Neural cell (in vitro differentiated cells): ENCODE data around the gene CD300A. TPM values are rescaled to one million over a fixed set of nuclear protein-coding genes. Genes with fewer than 3 reads are reported as not detected.

Experiments used
- H2AFZ ChIP-seq: fragments of 200-600, 300-800 bp; sonication (generic), shearing (Covaris generic); 2 replicates; pipeline ENCODE4 v1.6.0; 2014; ENCODE audit warnings: low read depth, mild to moderate bottlenecking, antibody characterized with exemption, low read length, moderate library complexity
- H3F3A ChIP-seq: fragments of 200-600 bp; shearing (Covaris generic); 2 replicates; pipeline ENCODE4 v1.6.1; 2016; ENCODE audit warnings: mild to moderate bottlenecking, moderate library complexity, mixed read lengths, antibody characterized with exemption, low read length; ENCODE audit not compliant: insufficient read depth, poor library complexity, severe bottlenecking
- H3K27ac ChIP-seq: fragments of 200-600, 300-800 bp; sonication (generic), shearing (Covaris generic); 2 replicates; pipeline ENCODE4 v1.5.1; 2014; ENCODE audit warnings: mild to moderate bottlenecking, low read length, moderate library complexity
- H3K27me3 ChIP-seq: fragments of 300-800, 200-600 bp; sonication (generic), shearing (Covaris generic); 2 replicates; pipeline ENCODE4 v1.6.0; 2014; ENCODE audit warnings: mild to moderate bottlenecking, low read depth, low read length, moderate library complexity; ENCODE audit not compliant: insufficient read depth
- H3K36me3 ChIP-seq: fragments of 300-800, 200-600 bp; sonication (generic), shearing (Covaris generic); 2 replicates; pipeline ENCODE4 v1.5.1; 2014; ENCODE audit warnings: mild to moderate bottlenecking, antibody characterized with exemption, low read length, moderate library complexity; ENCODE audit not compliant: insufficient read depth
- H3K4me2 ChIP-seq: fragments of 300-800, 200-600 bp; sonication (generic), shearing (Covaris generic); 2 replicates; pipeline ENCODE4 v1.6.0; 2014; ENCODE audit warnings: mild to moderate bottlenecking, low read length
- H3K4me3 ChIP-seq: fragments of 300-800, 200-600 bp; sonication (generic), shearing (Covaris generic); 2 replicates; pipeline ENCODE4 v1.5.1; 2014; ENCODE audit warnings: mild to moderate bottlenecking, low read length, moderate library complexity
- H3K79me2 ChIP-seq: fragments of 200-600 bp; shearing (Covaris generic); replicated peaks from 2 replicates; pipeline ENCODE4 v1.6.0; 2014; ENCODE audit warnings: mild to moderate bottlenecking, low read length, moderate library complexity; ENCODE audit not compliant: insufficient read depth
- H3K9ac ChIP-seq: fragments of 300-800, 200-600 bp; sonication (generic), shearing (Covaris generic); 2 replicates; pipeline ENCODE4 v1.6.1; 2016; ENCODE audit warnings: mild to moderate bottlenecking, low read length, mixed read lengths
- H3K9me2 ChIP-seq: fragments of 200-600 bp; shearing (Covaris generic); 2 replicates; pipeline ENCODE4 v1.6.1; 2016; ENCODE audit warnings: mild to moderate bottlenecking, low read length, mixed read lengths; ENCODE audit not compliant: insufficient read depth
- H3K9me3 ChIP-seq: fragments of 200-600, 300-800 bp; sonication (generic), shearing (Covaris generic); 2 replicates; pipeline ENCODE4 v1.6.1; 2016; ENCODE audit warnings: mild to moderate bottlenecking, mixed run types, low read length, moderate library complexity, mixed read lengths
- H4K20me1 ChIP-seq: fragments of 200-600 bp; shearing (Covaris generic); 2 replicates; pipeline ENCODE4 v1.6.1; 2016; ENCODE audit warnings: mild to moderate bottlenecking, mixed run types; ENCODE audit not compliant: insufficient read depth
- CTCF ChIP-seq: fragments of 450-650 bp; IDR thresholded peaks from 2 replicates; pipeline ENCODE4 v1.5.1; 2014; ENCODE audit warnings: antibody characterized with exemption, mild to moderate bottlenecking, moderate library complexity; ENCODE audit not compliant: poor library complexity, severe bottlenecking
- EP300 ChIP-seq: fragments of 450-650 bp; conservative IDR thresholded peaks from 2 replicates; pipeline ENCODE4 v1.6.1; 2014; ENCODE audit warnings: antibody characterized with exemption, mild to moderate bottlenecking, moderate library complexity; ENCODE audit not compliant: poor library complexity, severe bottlenecking
- EZH2 ChIP-seq: fragments of 200-600, 300-800 bp; shearing (Covaris generic), sonication (generic); IDR thresholded peaks from 2 replicates; pipeline ENCODE4 v1.6.1; 2014; ENCODE audit warnings: antibody characterized with exemption, low read length, borderline replicate concordance, mild to moderate bottlenecking; ENCODE audit not compliant: insufficient read depth, poor library complexity, severe bottlenecking
- MXI1 ChIP-seq: fragments of 450-650 bp; conservative IDR thresholded peaks from 2 replicates; pipeline ENCODE4 v1.6.1; 2014; ENCODE audit warnings: antibody characterized with exemption, mild to moderate bottlenecking; ENCODE audit not compliant: poor library complexity, severe bottlenecking
- POLR2AphosphoS5 ChIP-seq: IDR thresholded peaks from 2 replicates; pipeline ENCODE4 v1.6.1; 2012
- RAD21 ChIP-seq: fragments of 450-650 bp; conservative IDR thresholded peaks from 2 replicates; pipeline ENCODE4 v1.6.1; 2014; ENCODE audit warnings: antibody characterized with exemption, mild to moderate bottlenecking, moderate library complexity
- REST ChIP-seq: IDR thresholded peaks from 2 replicates; pipeline ENCODE4 v1.6.1; 2012; ENCODE audit warnings: borderline replicate concordance
- SMC3 ChIP-seq: fragments of 450-650 bp; conservative IDR thresholded peaks from 2 replicates; pipeline ENCODE4 v1.6.1; 2014; ENCODE audit warnings: antibody characterized with exemption, mild to moderate bottlenecking, moderate library complexity; ENCODE audit not compliant: poor library complexity
- TAF1 ChIP-seq: IDR thresholded peaks from 2 replicates; pipeline ENCODE4 v1.6.1; 2012; ENCODE audit warnings: low read depth
- polyA plus RNA-seq: library from polyadenylated mRNA; depleted of rRNA; stranded (reverse); fragments of >200 nt; gene quantifications from 2 replicates; pipeline ENCODE4 v1.2.3, GENCODE V29; 2014

The CD300A gene
- polyA plus RNA-seq, 1 donor from 2014 or later = 0.35 TPM

GRCh38 chr17:74526681-74527080, 60.2 kb downstream of the CD300A start:
- Histone ChIP-seq H2AFZ (no peak overlapping the region), H3K9me2 (no peaks in the 10 kb centered on the region), H3F3A (no peaks in the 10 kb centered on the region), H3K4me2 (no peak overlapping the region), H3K36me3 (no peaks in the 10 kb centered on the region), H3K27me3 (no peaks in the 10 kb centered on the region), H3K79me2 (no peaks in the 10 kb centered on the region), H3K4me3 (no peak overlapping the region), H3K9me3 (no peaks in the 10 kb centered on the region), H3K27ac (no peak overlapping the region), H4K20me1 (no peaks in the 10 kb centered on the region), H3K9ac (no peak overlapping the region)
- no peak for TF ChIP-seq MXI1
- TF ChIP-seq EZH2 = no peak
- no peak for TF ChIP-seq EP300
- no peak for TF ChIP-seq CTCF
- no peak for TF ChIP-seq REST
- no peak for TF ChIP-seq POLR2AphosphoS5
- TF ChIP-seq RAD21 = no peak

- TF ChIP-seq EZH2 (no peak), RAD21 (no peak), POLR2AphosphoS5 (no peak), CTCF (no peak), TAF1 (no peak), SMC3 (no peak), MXI1 (no peak), REST (no peak), EP300 (no peak)
- Histone ChIP-seq H3K27ac (no peak overlapping the region), H3K9me2 (no peaks in the 10 kb centered on the region), H3K36me3 (no peaks in the 10 kb centered on the region), H3K27me3 (no peaks in the 10 kb centered on the region), H3F3A (no peaks in the 10 kb centered on the region), H4K20me1 (no peaks in the 10 kb centered on the region), H3K9me3 (no peaks in the 10 kb centered on the region), H3K4me2 (no peak overlapping the region), H3K4me3 (no peak overlapping the region), H2AFZ (no peak overlapping the region), H3K9ac (no peak overlapping the region), H3K79me2 (no peaks in the 10 kb centered on the region)
Observed at GRCh38 chr17:74527081-74527480, 60.6 kb downstream of the CD300A start.
